Activated B cell treated with CpG ODN at 0.5 μM for 24 hours (primary cell): ENCODE measurements around the gene KCNE4. TPM values are rescaled to one million over a fixed set of nuclear protein-coding genes. Genes with fewer than 3 reads are reported as not detected.

Source experiments
- ATAC-seq: fragments of 200-7000 bp; cut with Tn5 transposase; one replicate; pipeline ENCODE4 v1.10.0; 2021; ENCODE audit warnings: low read depth, mild to moderate bottlenecking, moderate library complexity
- CTCF ChIA-PET: fragments of 350-600 bp; sonication (Branson Sonifier 250); formaldehyde crosslinking; loops from one replicate; lab custom pipeline; 2021; ENCODE audit warnings: antibody characterized with exemption; lab: Charles Lee
- POLR2A ChIA-PET: fragments of 350-600 bp; sonication (Branson Sonifier 250); formaldehyde crosslinking; loops from one replicate; lab custom pipeline; 2021; ENCODE audit warnings: antibody characterized with exemption; lab: Charles Lee
- DNase-seq: peaks from one replicate; pipeline ENCODE4 v3.0.0; 2022
- H3K27ac Mint-ChIP-seq: one replicate; pipeline ENCODE4 v1.8.0; 2020; ENCODE audit warnings: mixed read lengths
- H3K27me3 Mint-ChIP-seq: one replicate; pipeline ENCODE4 v1.8.0; 2021; ENCODE audit warnings: mixed read lengths
- H3K36me3 Mint-ChIP-seq: one replicate; pipeline ENCODE4 v1.8.0; 2021; ENCODE audit warnings: low read depth, mixed read lengths
- H3K4me1 Mint-ChIP-seq: one replicate; pipeline ENCODE4 v1.8.0; 2021; ENCODE audit warnings: mixed read lengths
- H3K4me3 Mint-ChIP-seq: one replicate; pipeline ENCODE4 v1.8.0; 2020; ENCODE audit warnings: mild to moderate bottlenecking, mixed read lengths
- H3K9me3 Mint-ChIP-seq: one replicate; pipeline ENCODE4 v1.8.0; 2020; ENCODE audit warnings: mixed read lengths
- CTCF ChIP-seq: fragments of 200-600 bp; IDR thresholded peaks from one replicate; pipeline ENCODE4 v1.8.0; 2022; ENCODE audit warnings: antibody characterized with exemption, mild to moderate bottlenecking
- intact Hi-C: fragments of 100-400 bp; cut with micrococcal nuclease; formaldehyde crosslinking; loops from one replicate; pipeline ENCODE4 v1.15.1; 2024
- total RNA-seq: library from RNA; stranded (reverse); gene quantifications from 2 replicates; pipeline ENCODE4 v1.2.3, GENCODE V29; 2022

KCNE4 gene
- total RNA-seq, 1 donor from 2014 or later: not detected

- H3K9me3 Mint-ChIP-seq: no peaks in the 10 kb centered on the region
- POLR2A ChIA-PET: no interaction called here
- CTCF ChIA-PET: no interaction called here
- no peak for TF ChIP-seq CTCF
- peaks cover 2% of the 10 kb centered on the region for H3K27me3 Mint-ChIP-seq
- H3K27ac Mint-ChIP-seq: no peak overlapping the region
- H3K4me1 Mint-ChIP-seq: no peaks in the 10 kb centered on the region
- no peaks in the 10 kb centered on the region for H3K36me3 Mint-ChIP-seq
- ATAC-seq: no peak
- no peak overlapping the region for H3K4me3 Mint-ChIP-seq
- intact Hi-C loops: no loop called here
- DNase-seq: no peak
Observed at GRCh38 chr2:223097888-223098383, 45.9 kb downstream of the KCNE4 start.

- Mint-ChIP-seq H3K36me3 (no peaks in the 10 kb centered on the region), H3K27ac (no peak overlapping the region), H3K27me3 (peaks cover 2% of the 10 kb centered on the region), H3K9me3 (no peaks in the 10 kb centered on the region), H3K4me1 (no peaks in the 10 kb centered on the region), H3K4me3 (no peak overlapping the region)
- no peak for TF ChIP-seq CTCF
- POLR2A ChIA-PET: no interaction called here
- CTCF ChIA-PET: no interaction called here
- ATAC-seq: no peak
- intact Hi-C loops: no loop called here
- DNase-seq: no peak
Observed at GRCh38 chr2:223099561-223099960, 47.6 kb downstream of the KCNE4 start.

GRCh38 chr2:223100061-223100511 lies 48.1 kb downstream of the KCNE4 start:
- Mint-ChIP-seq H3K36me3 (no peaks in the 10 kb centered on the region), H3K9me3 (no peaks in the 10 kb centered on the region), H3K4me1 (no peaks in the 10 kb centered on the region), H3K4me3 (no peak overlapping the region), H3K27ac (no peak overlapping the region), H3K27me3 (peaks cover 2% of the 10 kb centered on the region)
- ChIA-PET CTCF (no interaction called here), POLR2A (no interaction called here)
- intact Hi-C loops: no loop called here
- no peak for ATAC-seq
- no peak for DNase-seq
- TF ChIP-seq CTCF: no peak

- H3K4me1 Mint-ChIP-seq: no peaks in the 10 kb centered on the region
- H3K36me3 Mint-ChIP-seq: no peaks in the 10 kb centered on the region
- ChIA-PET POLR2A (no interaction called here), CTCF (interaction anchor here (1.1 kb wide), 1 partner anchor 130 kb away, joined by 3 read pairs; no protein-coding TSS in a partner anchor)
- H3K27ac Mint-ChIP-seq: no peak overlapping the region
- intact Hi-C loops: no loop called here
- ATAC-seq (no peak), DNase-seq (no peak)
- H3K9me3 Mint-ChIP-seq: no peaks in the 10 kb centered on the region
- TF ChIP-seq CTCF: no peak
- no peak overlapping the region for H3K4me3 Mint-ChIP-seq
- peaks cover 2% of the 10 kb centered on the region for H3K27me3 Mint-ChIP-seq
Observed at GRCh38 chr2:223101340-223102039, 49.5 kb downstream of the KCNE4 start.

- Mint-ChIP-seq H3K4me1 (no peaks in the 10 kb centered on the region), H3K27me3 (peaks cover 2% of the 10 kb centered on the region), H3K9me3 (no peaks in the 10 kb centered on the region), H3K36me3 (no peaks in the 10 kb centered on the region), H3K4me3 (no peak overlapping the region), H3K27ac (no peak overlapping the region)
- CTCF ChIA-PET: interaction anchor here (1.1 kb wide), 1 partner anchor 131 kb away, joined by 3 read pairs; no protein-coding TSS in a partner anchor
- DNase-seq (no peak), ATAC-seq (no peak)
- POLR2A ChIA-PET: no interaction called here
- intact Hi-C loops: no loop called here
- no peak for TF ChIP-seq CTCF
Observed at GRCh38 chr2:223102040-223102400, 50.0 kb downstream of the KCNE4 start.
